ENCODE measurements around the gene PALD1. TPM values are rescaled to one million over a fixed set of nuclear protein-coding genes. Genes with fewer than 3 reads are reported as not detected.

The PALD1 gene
- polyA plus RNA-seq, 10 donors: 10.7 to 16.3 (median 14.4) TPM

GRCh38 chr10:70456164-70456563 lies 22.4 kb upstream of the PALD1 start:
- no peak for DNase-seq

- DNase-seq: no peak
Measured at GRCh38 chr10:70457759-70458305, 20.7 kb upstream of the PALD1 start.

- peak in 1 of 3 donors; percentile 74 for DNase-seq
Measured at GRCh38 chr10:70458329-70459060, 20.1 kb upstream of the PALD1 start.

- no peak for DNase-seq
Measured at GRCh38 chr10:70459061-70459773, 19.4 kb upstream of the PALD1 start.

GRCh38 chr10:70459774-70460490 lies 18.6 kb upstream of the PALD1 start:
- DNase-seq: no peak

- DNase-seq: peak in 2 of 3 donors; percentile 56 to 78
Measured at GRCh38 chr10:70461397-70462348, 16.9 kb upstream of the PALD1 start.

- peak; percentile 58 to 81 (median 64) for DNase-seq
Measured at GRCh38 chr10:70462349-70462984, 16.1 kb upstream of the PALD1 start.

- no peak for DNase-seq
Measured at GRCh38 chr10:70465278-70465677, 13.3 kb upstream of the PALD1 start.

- DNase-seq: no peak
Measured at GRCh38 chr10:70465832-70466231, 12.7 kb upstream of the PALD1 start.

- no peak for DNase-seq
Measured at GRCh38 chr10:70466951-70467350, 11.6 kb upstream of the PALD1 start.

- DNase-seq: no peak
Measured at GRCh38 chr10:70472799-70473454, 5.6 kb upstream of the PALD1 start.

- DNase-seq: no peak
Measured at GRCh38 chr10:70474780-70475179, 3.8 kb upstream of the PALD1 start.

- DNase-seq: no peak
Measured at GRCh38 chr10:70475661-70476060, 2.9 kb upstream of the PALD1 start.

GRCh38 chr10:70476249-70477035 lies 2.1 kb upstream of the PALD1 start:
- DNase-seq: no peak

- peak in 1 of 3 donors; percentile 59 for DNase-seq
Measured at GRCh38 chr10:70477661-70478162, 855 bp upstream of the PALD1 start.

GRCh38 chr10:70479165-70479581 lies 606 bp downstream of the PALD1 start:
- no peak for DNase-seq

GRCh38 chr10:70479626-70480238 lies 1.2 kb downstream of the PALD1 start:
- no peak for DNase-seq

- DNase-seq: no peak
Measured at GRCh38 chr10:70480239-70480861, 1.8 kb downstream of the PALD1 start.

All from muscle of back (tissue), 11 donors.